Retinal pigment epithelial cell (primary cell): ENCODE results near the gene WTAP.

ENCODE experiments used
- DNase-seq: peaks from one replicate; pipeline ENCODE4 v3.0.0-alpha.2; 2010; ENCODE audit warnings: low read depth
- H3K4me3 ChIP-seq: 2 replicates; pipeline ENCODE4 v1.5.1; 2011; ENCODE audit warnings: mild to moderate bottlenecking, low read length, control low read depth, moderate library complexity
- TF ChIP-seq, protein P1 (sequence below): conservative IDR thresholded peaks from 2 replicates; pipeline ENCODE4 v1.5.1; 2011; ENCODE audit warnings: low read depth, low read length, control low read depth, inconsistent platforms

The WTAP gene

GRCh38 chr6:159801935-159802334 is 74.6 kb downstream of the WTAP start:
- DNase-seq: no peak

GRCh38 chr6:159804504-159804903 is 77.2 kb downstream of the WTAP start:
- TF ChIP-seq, protein P1, sequence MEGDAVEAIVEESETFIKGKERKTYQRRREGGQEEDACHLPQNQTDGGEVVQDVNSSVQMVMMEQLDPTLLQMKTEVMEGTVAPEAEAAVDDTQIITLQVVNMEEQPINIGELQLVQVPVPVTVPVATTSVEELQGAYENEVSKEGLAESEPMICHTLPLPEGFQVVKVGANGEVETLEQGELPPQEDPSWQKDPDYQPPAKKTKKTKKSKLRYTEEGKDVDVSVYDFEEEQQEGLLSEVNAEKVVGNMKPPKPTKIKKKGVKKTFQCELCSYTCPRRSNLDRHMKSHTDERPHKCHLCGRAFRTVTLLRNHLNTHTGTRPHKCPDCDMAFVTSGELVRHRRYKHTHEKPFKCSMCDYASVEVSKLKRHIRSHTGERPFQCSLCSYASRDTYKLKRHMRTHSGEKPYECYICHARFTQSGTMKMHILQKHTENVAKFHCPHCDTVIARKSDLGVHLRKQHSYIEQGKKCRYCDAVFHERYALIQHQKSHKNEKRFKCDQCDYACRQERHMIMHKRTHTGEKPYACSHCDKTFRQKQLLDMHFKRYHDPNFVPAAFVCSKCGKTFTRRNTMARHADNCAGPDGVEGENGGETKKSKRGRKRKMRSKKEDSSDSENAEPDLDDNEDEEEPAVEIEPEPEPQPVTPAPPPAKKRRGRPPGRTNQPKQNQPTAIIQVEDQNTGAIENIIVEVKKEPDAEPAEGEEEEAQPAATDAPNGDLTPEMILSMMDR: no peak
- no peak overlapping the region for H3K4me3 ChIP-seq
- no peak for DNase-seq

More at GRCh38 chr6:159801935-159802334, 74.6 kb downstream of the WTAP start:
- no peak overlapping the region for H3K4me3 ChIP-seq
- TF ChIP-seq, protein P1: no peak

- TF ChIP-seq, protein P1: no peak
- no peak overlapping the region for H3K4me3 ChIP-seq
- no peak for DNase-seq
Measured at GRCh38 chr6:159805440-159806020, 78.2 kb downstream of the WTAP start.
